ENCODE results near the gene CBX4. TPM values are rescaled to one million over a fixed set of nuclear protein-coding genes. Genes with fewer than 3 reads are reported as not detected.

CBX4 gene
- total and polyA plus RNA-seq, 10 of the 15 experiments (the other 5 are each of a cell fraction or from before 2014, with no cell fraction given) = 0.69 to 24.6 (median 4.2) TPM

DNA sequence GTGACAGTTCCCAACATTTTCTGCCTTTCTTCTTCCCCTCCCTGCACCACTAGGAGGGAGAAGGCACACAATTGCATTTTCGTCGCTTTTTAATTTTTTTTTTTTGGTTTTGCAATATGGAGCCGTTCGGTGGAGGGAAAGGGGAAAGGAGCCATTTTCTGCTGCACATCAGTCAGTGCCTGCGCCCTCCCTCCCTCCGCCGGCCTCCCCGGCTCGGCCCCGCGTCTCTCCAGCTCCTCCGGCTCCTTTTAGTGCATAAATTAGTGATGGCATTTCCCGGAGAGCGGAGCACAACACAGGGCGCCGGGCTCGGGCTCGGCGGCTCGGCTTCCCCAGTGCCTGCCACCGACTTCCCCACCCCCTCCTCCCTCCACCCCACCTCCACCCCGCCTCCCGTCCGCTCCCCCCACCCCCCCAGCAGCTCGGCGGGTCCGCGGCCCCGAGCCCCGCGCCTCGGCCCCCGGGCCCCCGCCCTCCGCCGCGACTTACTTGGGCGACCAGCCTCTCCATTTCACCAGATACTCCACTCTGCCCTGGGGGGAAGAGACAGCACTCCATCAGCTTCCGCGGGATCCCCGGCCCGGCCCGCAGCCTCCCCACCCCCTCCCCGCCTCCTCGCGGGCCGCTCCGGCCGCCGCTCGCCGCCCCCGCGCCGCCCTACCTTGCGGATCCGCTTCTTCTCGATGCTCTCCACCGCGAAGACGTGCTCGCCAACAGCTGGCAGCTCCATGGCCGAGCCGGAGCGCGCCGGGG, 542 bp downstream of the CBX4 start (continued):
- TF ChIP-seq EP300 (IDR thresholded peaks at IDR 0.05; ENCODE audit: borderline replicate concordance in 1 of 2, control insufficient read depth in 1 of 2, low read depth in 2 of 2, low read length in 2 of 2) = 0 out of 4 replicates have a peak, but pooled peaks of 1 of the 2 experiments have one; percentile 39
- no peak for TF ChIP-seq NFIC (IDR thresholded peaks at IDR 0.05; ENCODE audit: low read depth, low read length)
- TF ChIP-seq FOS (IDR thresholded peaks at IDR 0.05; ENCODE audit: borderline replicate concordance, extremely low read depth, insufficient read length) = no peak
- TF ChIP-seq, protein P1, sequence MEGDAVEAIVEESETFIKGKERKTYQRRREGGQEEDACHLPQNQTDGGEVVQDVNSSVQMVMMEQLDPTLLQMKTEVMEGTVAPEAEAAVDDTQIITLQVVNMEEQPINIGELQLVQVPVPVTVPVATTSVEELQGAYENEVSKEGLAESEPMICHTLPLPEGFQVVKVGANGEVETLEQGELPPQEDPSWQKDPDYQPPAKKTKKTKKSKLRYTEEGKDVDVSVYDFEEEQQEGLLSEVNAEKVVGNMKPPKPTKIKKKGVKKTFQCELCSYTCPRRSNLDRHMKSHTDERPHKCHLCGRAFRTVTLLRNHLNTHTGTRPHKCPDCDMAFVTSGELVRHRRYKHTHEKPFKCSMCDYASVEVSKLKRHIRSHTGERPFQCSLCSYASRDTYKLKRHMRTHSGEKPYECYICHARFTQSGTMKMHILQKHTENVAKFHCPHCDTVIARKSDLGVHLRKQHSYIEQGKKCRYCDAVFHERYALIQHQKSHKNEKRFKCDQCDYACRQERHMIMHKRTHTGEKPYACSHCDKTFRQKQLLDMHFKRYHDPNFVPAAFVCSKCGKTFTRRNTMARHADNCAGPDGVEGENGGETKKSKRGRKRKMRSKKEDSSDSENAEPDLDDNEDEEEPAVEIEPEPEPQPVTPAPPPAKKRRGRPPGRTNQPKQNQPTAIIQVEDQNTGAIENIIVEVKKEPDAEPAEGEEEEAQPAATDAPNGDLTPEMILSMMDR (IDR thresholded peaks at IDR 0.05 in 2 of 3, conservative IDR thresholded peaks at IDR 0.05 in 1 of 3; ENCODE audit: control insufficient read depth in 2 of 3, extremely low read depth in 1 of 3, insufficient read depth in 1 of 3, low read depth in 3 of 3, low read length in 3 of 3) = no peak
- TF ChIP-seq RFX5 (IDR thresholded peaks at IDR 0.05; ENCODE audit: low read depth, low read length) = no peak
- TF ChIP-seq, protein P2, sequence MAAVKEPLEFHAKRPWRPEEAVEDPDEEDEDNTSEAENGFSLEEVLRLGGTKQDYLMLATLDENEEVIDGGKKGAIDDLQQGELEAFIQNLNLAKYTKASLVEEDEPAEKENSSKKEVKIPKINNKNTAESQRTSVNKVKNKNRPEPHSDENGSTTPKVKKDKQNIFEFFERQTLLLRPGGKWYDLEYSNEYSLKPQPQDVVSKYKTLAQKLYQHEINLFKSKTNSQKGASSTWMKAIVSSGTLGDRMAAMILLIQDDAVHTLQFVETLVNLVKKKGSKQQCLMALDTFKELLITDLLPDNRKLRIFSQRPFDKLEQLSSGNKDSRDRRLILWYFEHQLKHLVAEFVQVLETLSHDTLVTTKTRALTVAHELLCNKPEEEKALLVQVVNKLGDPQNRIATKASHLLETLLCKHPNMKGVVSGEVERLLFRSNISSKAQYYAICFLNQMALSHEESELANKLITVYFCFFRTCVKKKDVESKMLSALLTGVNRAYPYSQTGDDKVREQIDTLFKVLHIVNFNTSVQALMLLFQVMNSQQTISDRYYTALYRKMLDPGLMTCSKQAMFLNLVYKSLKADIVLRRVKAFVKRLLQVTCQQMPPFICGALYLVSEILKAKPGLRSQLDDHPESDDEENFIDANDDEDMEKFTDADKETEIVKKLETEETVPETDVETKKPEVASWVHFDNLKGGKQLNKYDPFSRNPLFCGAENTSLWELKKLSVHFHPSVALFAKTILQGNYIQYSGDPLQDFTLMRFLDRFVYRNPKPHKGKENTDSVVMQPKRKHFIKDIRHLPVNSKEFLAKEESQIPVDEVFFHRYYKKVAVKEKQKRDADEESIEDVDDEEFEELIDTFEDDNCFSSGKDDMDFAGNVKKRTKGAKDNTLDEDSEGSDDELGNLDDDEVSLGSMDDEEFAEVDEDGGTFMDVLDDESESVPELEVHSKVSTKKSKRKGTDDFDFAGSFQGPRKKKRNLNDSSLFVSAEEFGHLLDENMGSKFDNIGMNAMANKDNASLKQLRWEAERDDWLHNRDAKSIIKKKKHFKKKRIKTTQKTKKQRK (IDR thresholded peaks at IDR 0.05; ENCODE audit: low read depth, low read length) = no peak
- no peak for TF ChIP-seq SRF (IDR thresholded peaks at IDR 0.05; ENCODE audit: low read depth in 2 of 2, low read length in 2 of 2)
- TF ChIP-seq MTA2 (IDR thresholded peaks at IDR 0.05; ENCODE audit: low read depth) = no peak
- TF ChIP-seq, protein P3, sequence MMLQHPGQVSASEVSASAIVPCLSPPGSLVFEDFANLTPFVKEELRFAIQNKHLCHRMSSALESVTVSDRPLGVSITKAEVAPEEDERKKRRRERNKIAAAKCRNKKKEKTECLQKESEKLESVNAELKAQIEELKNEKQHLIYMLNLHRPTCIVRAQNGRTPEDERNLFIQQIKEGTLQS (IDR thresholded peaks at IDR 0.05; ENCODE audit: borderline replicate concordance, extremely low read depth, low read depth, low read length) = no peak
- no peak for TF ChIP-seq ZNF622 (IDR thresholded peaks at IDR 0.05)
- no peak for TF ChIP-seq DPF2 (IDR thresholded peaks at IDR 0.05)
- no peak for TF ChIP-seq CREB1 (IDR thresholded peaks at IDR 0.05; ENCODE audit: low read depth)
- peak in 1 of 2 experiments; percentile 76; a peak in 2 of 3 replicates for TF ChIP-seq EGR1 (IDR thresholded peaks at IDR 0.05; ENCODE audit: borderline replicate concordance in 1 of 2, low read depth in 2 of 2, low read length in 2 of 2)
- TF ChIP-seq, protein P4, sequence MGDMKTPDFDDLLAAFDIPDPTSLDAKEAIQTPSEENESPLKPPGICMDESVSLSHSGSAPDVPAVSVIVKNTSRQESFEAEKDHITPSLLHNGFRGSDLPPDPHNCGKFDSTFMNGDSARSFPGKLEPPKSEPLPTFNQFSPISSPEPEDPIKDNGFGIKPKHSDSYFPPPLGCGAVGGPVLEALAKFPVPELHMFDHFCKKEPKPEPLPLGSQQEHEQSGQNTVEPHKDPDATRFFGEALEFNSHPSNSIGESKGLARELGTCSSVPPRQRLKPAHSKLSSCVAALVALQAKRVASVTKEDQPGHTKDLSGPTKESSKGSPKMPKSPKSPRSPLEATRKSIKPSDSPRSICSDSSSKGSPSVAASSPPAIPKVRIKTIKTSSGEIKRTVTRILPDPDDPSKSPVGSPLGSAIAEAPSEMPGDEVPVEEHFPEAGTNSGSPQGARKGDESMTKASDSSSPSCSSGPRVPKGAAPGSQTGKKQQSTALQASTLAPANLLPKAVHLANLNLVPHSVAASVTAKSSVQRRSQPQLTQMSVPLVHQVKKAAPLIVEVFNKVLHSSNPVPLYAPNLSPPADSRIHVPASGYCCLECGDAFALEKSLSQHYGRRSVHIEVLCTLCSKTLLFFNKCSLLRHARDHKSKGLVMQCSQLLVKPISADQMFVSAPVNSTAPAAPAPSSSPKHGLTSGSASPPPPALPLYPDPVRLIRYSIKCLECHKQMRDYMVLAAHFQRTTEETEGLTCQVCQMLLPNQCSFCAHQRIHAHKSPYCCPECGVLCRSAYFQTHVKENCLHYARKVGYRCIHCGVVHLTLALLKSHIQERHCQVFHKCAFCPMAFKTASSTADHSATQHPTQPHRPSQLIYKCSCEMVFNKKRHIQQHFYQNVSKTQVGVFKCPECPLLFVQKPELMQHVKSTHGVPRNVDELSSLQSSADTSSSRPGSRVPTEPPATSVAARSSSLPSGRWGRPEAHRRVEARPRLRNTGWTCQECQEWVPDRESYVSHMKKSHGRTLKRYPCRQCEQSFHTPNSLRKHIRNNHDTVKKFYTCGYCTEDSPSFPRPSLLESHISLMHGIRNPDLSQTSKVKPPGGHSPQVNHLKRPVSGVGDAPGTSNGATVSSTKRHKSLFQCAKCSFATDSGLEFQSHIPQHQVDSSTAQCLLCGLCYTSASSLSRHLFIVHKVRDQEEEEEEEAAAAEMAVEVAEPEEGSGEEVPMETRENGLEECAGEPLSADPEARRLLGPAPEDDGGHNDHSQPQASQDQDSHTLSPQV (IDR thresholded peaks at IDR 0.05) = no peak
- TF ChIP-seq, protein P5, sequence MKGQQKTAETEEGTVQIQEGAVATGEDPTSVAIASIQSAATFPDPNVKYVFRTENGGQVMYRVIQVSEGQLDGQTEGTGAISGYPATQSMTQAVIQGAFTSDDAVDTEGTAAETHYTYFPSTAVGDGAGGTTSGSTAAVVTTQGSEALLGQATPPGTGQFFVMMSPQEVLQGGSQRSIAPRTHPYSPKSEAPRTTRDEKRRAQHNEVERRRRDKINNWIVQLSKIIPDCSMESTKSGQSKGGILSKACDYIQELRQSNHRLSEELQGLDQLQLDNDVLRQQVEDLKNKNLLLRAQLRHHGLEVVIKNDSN (IDR thresholded peaks at IDR 0.05; ENCODE audit: borderline replicate concordance, extremely low read length, insufficient read depth, low read depth, low read length) = no peak
